KOPT-K1 (cell line): ENCODE results near the gene KLK5.

Source experiments
- H3K27ac ChIP-seq: fragments of 200-600 bp; sonication (generic); 2 replicates; pipeline ENCODE4 v1.5.1; 2016; ENCODE audit warnings: antibody characterized with exemption, mild to moderate bottlenecking, low read depth, low read length; ENCODE audit not compliant: poor library complexity, severe bottlenecking
- H3K36me3 ChIP-seq: fragments of 200-600 bp; sonication (generic); 2 replicates; pipeline ENCODE4 v1.5.1; 2017; ENCODE audit warnings: antibody characterized with exemption, mild to moderate bottlenecking, low read length, moderate library complexity; ENCODE audit not compliant: insufficient read depth
- H3K9me3 ChIP-seq: fragments of 200-600 bp; sonication (generic); 2 replicates; pipeline ENCODE4 v1.5.1; 2017; ENCODE audit warnings: antibody characterized with exemption, low read length, mild to moderate bottlenecking; ENCODE audit not compliant: insufficient read depth, poor library complexity, severe bottlenecking

Gene KLK5

DNA sequence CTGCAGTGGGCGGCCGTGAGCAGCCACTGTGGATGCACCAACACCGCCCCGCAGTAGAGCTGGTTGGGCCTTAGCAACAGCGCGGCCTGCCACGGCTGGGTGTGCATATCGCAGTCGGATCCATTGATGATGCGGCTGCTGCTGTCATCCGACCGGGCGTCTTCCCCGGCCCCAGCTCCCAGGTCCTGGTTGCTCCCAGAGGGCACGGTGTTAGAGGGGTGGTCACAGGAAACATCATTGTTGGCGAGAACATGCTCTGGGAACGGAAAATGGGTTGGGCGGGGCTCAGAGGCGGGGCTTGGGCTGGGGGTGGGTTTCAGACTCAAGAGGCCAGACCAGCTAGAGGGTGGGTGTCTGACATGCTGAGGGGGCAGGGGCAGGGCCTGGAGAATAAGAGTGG is 3.0 kb downstream of the KLK5 start:
- Histone ChIP-seq H3K9me3 (no peaks in the 10 kb centered on the region), H3K27ac (no peak overlapping the region), H3K36me3 (no peaks in the 10 kb centered on the region)

DNA sequence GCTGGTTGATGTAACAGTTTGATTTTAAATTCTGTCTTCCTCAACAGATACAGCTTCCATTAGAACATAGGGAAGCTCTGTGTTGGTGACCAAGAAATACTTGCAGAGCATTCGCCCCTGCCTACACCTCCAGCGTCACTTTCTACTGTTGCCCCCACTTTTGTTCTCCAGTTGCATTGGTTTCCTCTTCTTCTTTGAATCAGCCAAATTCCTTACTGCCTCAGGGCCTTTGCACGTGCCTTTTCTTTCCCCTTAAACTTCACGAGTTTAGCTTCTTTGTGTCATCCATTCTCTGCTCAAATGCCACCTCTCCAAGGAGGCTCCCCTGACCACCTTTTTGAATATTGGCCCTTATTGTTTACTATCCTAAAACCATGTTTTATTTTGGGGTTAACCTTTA is 5.7 kb downstream of the KLK5 start:
- H3K9me3 ChIP-seq: no peaks in the 10 kb centered on the region
- no peak overlapping the region for H3K27ac ChIP-seq
- no peaks in the 10 kb centered on the region for H3K36me3 ChIP-seq

DNA sequence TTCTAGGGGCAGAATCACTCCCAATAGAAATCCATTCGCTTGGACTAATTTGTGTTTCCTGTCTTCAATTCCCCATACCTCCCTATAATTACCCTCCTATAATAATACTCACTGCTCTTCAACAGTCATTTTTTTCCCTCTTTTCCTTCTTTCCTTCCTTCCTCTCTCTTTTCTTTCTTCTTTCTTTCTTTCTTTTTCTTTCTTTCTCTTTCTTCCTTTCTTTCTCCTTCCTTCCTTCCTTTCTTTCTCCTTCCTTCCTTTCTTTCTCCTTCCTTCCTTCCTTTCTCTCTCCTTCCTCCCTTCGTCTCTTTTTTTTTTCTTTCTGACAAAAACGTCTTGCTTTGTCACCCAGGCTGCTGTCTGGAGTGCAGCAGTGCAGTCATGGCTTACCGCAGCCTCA is 8.0 kb downstream of the KLK5 start:
- H3K36me3 ChIP-seq: no peaks in the 10 kb centered on the region
- no peaks in the 10 kb centered on the region for H3K9me3 ChIP-seq
- H3K27ac ChIP-seq: no peak overlapping the region

DNA sequence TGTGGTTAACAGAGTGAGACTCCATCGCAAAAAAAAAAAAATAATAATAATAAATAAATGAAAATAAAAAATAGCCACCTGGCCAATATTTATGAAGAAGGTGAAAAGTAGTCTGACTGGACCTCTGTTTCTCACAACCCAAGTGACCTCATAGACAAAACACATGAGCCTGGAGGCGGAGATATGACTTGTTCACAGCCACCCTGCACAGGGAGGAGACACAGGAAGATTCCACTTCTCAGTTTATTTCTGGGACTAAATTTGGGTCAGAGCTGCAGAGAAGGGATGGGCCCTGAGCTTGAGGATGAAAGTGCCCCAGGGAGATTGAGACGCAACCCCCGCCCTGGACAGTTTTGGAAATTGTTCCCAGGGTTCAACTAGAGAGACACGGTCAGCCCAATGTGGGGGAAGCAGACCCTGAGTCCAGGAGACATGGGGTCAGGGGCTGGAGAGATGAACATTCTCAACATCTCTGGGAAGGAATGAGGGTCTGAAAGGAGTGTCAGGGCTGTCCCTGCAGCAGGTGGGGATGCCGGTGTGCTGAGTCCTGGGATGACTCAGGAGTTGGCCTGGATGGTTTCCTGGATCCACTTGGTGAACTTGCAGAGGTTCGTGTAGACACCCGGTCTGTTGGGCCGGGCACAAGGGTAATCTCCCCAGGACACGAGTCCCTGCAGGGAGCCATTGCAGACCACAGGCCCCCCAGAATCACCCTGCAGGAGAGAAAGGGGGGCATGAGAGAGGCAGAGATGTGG is 9.6 kb downstream of the KLK5 start:
- Histone ChIP-seq H3K9me3 (no peaks in the 10 kb centered on the region), H3K27ac (no peak overlapping the region), H3K36me3 (no peaks in the 10 kb centered on the region)

DNA sequence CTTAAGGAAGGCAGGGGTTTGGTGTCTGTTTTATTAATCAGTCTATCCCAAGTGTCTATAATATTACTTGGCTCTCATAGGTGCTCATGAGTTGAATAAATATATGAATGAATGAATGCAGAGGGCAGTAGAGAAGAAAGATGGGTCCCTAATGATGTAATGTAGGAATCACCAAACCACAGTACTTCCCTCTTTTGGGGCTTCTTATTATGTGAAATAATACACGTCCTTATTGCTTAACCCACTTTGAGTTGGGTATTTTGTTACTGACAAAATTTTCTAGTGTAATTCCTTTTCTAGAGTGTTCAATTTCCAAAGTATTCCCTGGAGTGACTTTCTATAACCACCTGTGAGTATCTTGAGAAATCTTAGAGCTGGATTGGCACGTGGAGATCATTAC is 13.2 kb downstream of the KLK5 start:
- Histone ChIP-seq H3K27ac (no peak overlapping the region), H3K36me3 (no peaks in the 10 kb centered on the region), H3K9me3 (no peaks in the 10 kb centered on the region)

DNA sequence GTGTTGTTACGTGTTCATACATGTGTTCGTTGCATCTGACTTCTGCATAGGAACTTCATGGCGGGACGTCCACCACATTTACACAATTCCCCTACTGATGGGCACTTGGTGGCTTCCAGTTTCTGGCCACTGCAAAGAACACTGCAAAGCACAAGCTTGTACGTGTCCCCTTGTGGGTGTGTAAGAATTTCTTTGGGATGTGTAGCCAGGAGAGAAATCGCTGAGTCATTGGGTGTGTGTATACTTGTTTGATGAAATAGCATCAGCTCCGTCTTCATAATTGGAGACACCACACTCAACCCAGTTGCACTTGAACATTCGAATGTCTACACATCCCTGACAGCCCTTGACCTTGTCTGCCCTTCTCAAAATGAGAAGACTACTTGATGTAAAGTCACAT is 19.2 kb downstream of the KLK5 start:
- Histone ChIP-seq H3K9me3 (no peaks in the 10 kb centered on the region), H3K27ac (no peak overlapping the region), H3K36me3 (no peaks in the 10 kb centered on the region)

DNA sequence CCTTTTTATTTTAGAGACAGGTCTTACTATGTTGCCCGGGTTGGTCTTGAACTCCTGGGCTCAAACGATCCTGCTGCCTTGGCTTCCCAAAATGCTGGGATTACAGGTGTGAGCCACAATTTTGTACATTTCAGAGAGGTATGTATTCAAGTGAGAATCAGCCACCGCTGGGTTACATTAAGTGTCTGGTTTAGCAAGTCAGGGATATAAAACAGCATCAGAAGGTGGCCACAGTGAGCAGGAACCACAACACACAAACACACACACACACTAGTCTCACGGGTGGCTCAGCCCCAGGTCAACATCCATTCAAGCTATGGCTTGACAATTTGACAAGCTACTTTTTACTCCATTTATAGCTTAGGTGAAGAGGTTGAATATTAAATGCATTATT is 20.2 kb downstream of the KLK5 start:
- H3K27ac ChIP-seq: no peak overlapping the region
- no peaks in the 10 kb centered on the region for H3K36me3 ChIP-seq
- no peaks in the 10 kb centered on the region for H3K9me3 ChIP-seq

DNA sequence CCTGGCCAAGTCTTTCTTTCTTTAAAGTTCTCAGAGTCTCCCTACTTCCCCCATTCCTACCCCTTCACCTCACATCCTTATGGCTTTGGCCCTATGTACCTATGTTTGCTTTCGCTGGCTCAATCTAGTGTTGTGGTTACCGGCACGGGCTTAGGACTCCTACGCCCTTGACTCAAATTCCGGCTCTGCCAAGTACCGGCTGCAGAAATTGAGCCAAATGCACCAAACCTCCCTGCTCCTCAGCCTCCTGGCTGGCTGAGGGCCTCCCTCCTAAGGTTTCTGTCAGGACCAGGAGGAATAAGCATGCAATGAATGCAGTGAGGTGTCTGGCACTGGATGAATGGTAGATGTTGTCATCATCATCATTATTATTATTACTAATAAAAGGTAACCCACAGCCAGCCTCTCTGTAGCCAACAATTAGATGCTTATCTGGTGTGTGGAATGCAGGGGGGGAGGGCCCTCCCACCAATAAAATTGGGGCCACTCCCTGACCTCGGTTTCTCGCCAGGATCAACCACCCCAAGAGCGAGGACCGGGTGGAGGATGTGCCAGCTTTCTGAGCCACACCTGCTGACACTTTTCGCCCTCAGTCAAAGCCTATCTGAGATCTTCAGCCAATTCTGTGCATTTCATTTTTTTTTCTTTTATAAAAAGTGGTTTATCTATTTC is 20.7 kb downstream of the KLK5 start:
- Histone ChIP-seq H3K27ac (no peak overlapping the region), H3K36me3 (no peaks in the 10 kb centered on the region)

DNA sequence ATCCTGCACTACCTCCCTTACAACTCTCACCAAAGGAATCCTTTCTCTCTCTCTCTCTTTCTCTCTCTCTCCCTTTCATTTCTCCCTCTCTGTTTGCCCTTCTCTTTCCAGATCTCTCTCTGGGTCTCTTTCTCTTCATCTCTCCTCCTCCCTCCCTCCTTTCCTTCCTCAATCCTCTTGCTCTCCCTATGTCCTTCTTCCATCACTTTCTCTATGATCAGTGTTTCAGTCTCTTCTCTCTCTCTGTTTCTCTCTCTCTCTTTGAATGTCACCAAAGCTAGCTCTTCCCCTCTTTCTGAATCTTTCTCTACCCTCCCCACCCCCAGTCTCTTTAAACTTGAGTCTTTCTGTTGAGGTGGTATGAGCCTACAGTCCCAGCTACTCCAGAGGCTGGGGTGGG is 21.8 kb downstream of the KLK5 start:
- H3K27ac ChIP-seq: no peak overlapping the region
- no peaks in the 10 kb centered on the region for H3K9me3 ChIP-seq
- no peaks in the 10 kb centered on the region for H3K36me3 ChIP-seq

More for the DNA sequence above, 20.7 kb downstream of the KLK5 start:
- H3K9me3 ChIP-seq: no peaks in the 10 kb centered on the region

DNA sequence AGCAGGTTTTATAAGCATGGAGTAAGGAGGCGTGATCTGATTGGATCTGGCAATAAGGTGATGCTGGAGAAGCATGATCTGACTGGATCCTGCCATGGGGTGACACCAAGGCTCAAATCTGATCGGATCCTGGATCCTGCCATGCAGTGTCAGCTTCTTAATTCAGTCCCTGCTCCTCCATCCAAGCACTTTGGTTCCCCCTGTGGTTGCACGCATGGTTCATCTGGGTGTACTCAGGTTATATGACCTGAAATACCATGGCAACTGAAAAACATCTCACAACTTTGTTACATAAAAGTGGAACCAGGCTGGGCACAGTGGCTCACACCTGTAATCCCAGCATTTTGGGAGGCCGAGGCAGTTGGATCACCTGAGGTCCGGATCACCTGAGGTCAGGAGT is 24.0 kb downstream of the KLK5 start:
- Histone ChIP-seq H3K27ac (no peak overlapping the region), H3K9me3 (no peaks in the 10 kb centered on the region)

DNA sequence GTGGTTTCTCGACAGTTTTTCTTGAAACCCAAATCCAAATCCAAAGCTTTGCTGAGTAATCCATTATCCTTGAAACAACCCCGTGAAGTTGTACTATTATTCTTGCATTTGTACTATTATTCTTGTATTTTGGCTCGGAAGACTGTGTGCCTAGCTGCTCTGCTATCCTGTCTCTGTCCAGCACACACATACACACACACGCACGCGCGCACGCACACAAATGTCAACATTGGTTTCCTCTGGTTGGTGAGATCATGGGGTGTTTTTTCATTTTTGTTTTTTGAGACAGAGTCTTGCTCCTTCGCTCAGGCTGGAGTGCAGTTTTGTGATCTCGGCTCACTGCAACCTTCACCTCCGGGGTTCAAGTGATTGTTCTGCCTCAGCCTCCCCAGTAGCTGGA is 26.7 kb downstream of the KLK5 start:
- H3K9me3 ChIP-seq: no peaks in the 10 kb centered on the region
- no peak overlapping the region for H3K27ac ChIP-seq
- no peaks in the 10 kb centered on the region for H3K36me3 ChIP-seq

More for the DNA sequence above, 24.0 kb downstream of the KLK5 start:
- H3K36me3 ChIP-seq: no peaks in the 10 kb centered on the region

DNA sequence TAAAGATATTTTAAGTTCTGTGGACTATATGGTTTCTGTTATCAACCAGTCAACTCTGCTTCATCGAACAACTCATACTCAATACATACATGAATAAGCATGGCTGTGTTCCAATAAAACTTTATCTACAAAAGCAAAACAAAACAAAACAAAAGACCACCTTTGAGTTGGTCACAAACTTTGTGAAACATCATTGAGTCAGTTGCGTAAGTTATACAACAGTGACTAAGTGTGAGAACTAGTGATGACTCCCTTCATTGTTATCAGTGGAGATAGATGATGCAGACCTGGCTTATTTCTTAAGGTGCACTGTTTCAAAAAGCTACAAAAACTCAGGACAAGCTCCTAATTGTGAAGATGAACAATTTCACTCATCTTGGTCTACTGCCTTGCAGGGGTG is 27.1 kb downstream of the KLK5 start:
- H3K9me3 ChIP-seq: no peaks in the 10 kb centered on the region
- no peak overlapping the region for H3K27ac ChIP-seq
- H3K36me3 ChIP-seq: no peaks in the 10 kb centered on the region

DNA sequence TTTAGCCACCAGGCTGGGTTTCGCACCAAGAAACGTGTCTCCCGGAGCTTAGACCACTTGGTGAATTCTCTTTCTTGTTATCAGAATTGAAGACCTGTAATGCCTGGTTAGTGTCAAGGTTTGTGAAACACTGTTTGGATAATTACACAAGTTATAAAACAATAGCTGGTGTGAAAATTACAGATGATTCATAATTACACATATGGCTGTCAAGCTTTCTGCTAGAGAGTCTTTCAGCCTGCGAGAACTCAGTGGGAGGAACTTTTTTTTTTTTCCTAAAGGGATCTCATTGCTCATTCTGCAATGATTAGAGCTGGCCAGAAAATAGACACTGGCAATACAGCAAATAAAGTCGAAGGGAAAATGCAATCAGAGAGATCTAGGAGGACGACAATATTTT is 28.3 kb downstream of the KLK5 start:
- no peak overlapping the region for H3K27ac ChIP-seq
- H3K9me3 ChIP-seq: no peaks in the 10 kb centered on the region
- no peaks in the 10 kb centered on the region for H3K36me3 ChIP-seq

DNA sequence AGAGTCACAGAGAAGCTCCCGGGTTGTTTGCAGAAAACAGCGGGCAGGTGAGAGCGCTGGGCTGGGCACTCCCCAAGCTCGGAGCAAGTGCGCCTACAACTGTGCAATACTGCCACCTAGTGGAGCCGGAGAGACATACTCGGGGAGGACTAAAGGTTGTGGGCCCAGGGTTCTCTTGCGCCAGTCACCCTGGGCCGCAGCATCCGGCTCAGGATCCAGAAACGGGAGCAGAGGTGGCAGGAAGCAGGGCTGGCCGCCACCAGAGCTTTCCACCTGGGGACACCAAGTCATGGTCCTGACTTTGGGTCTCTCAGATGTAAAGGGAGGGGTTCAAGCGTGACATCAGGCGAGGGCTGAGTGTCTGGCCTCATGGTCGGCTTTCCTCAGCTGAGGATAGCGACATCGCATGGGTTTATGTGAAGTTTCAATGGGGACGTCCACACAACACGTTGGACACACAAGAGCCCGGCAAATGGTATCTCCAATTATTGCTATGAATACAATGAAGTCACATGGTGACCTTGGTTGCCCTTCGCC is 30.5 kb downstream of the KLK5 start:
- Histone ChIP-seq H3K9me3 (no peaks in the 10 kb centered on the region), H3K27ac (no peak overlapping the region), H3K36me3 (no peaks in the 10 kb centered on the region)

DNA sequence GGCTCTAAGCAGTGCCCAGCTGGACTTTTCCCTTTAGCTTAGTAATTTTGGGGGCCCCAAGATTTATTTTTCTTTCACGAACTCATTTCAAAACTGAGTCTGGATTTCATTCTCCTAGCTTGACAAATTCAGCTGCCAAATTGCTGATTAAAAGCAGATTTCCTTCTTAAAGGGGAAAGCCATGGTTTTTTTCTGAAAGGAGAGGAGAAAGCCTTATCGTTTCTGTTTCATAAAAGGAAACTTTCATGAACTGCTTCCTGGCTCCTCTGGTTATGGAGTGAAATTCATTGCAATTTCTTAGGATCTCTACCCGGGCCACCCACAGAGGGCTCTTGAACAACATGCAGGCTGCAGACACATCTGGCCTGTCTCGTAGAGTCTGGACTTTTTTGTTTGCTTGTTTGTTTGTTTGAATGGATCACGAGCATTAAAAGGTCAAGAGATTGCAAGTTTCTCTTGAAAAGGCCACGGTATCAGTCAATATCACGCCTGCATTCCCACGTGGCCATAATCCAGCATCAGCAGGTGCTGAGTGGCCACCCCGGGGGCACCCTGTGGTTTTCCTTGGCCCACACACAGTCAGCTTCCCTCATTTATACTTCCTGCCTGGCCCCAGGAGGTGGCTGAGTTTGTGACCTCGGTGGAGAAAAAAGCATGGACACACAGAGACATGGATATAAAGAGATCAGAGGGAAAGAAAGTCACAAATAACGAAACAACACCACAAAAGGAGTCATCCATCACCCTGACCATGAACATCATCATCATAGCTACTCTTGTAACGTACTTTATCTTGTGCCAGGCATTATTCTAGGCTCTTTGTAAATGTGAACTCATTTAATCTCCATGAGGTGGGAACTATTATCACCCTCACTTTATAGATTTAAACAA is 31.2 kb downstream of the KLK5 start:
- H3K36me3 ChIP-seq: no peaks in the 10 kb centered on the region
- H3K27ac ChIP-seq: no peak overlapping the region

More for the DNA sequence above, 31.2 kb downstream of the KLK5 start:
- H3K9me3 ChIP-seq: no peaks in the 10 kb centered on the region
